ENCODE results near the gene L3MBTL4. TPM values are rescaled to one million over a fixed set of nuclear protein-coding genes. Genes with fewer than 3 reads are reported as not detected.

L3MBTL4 gene
- total RNA-seq, 1 experiment from 2014 or later: 0.87 TPM

DNA sequence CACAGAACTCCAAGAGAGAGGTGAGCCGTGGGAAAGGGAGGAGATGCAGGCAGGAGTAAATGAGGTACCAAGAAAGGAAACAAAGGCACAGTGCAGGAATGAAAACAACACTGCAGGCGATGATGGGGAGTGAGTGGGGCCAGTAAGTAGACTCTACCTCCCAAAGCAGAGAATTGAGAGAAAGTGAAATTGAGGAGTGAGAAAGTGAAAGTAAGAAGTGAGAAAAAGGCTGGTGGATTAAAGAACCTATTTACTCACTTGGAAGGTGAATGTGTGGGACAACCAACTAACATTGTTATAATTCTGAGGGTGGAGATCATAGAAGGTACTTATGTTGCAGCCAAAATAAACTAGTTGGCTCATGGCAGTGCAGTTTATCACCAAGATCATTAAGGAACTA, 326.3 kb downstream of the L3MBTL4 start:
- TF ChIP-seq POLR2AphosphoS5 (IDR thresholded peaks at IDR 0.05; ENCODE audit: low read depth, low read length) (no peak), TCF7L2 (IDR thresholded peaks at IDR 0.05; ENCODE audit: low read depth, low read length) (no peak), SIN3A (IDR thresholded peaks at IDR 0.05; ENCODE audit: borderline replicate concordance, insufficient read depth, low read depth, low read length) (no peak)
- TF ChIP-seq, protein P1, sequence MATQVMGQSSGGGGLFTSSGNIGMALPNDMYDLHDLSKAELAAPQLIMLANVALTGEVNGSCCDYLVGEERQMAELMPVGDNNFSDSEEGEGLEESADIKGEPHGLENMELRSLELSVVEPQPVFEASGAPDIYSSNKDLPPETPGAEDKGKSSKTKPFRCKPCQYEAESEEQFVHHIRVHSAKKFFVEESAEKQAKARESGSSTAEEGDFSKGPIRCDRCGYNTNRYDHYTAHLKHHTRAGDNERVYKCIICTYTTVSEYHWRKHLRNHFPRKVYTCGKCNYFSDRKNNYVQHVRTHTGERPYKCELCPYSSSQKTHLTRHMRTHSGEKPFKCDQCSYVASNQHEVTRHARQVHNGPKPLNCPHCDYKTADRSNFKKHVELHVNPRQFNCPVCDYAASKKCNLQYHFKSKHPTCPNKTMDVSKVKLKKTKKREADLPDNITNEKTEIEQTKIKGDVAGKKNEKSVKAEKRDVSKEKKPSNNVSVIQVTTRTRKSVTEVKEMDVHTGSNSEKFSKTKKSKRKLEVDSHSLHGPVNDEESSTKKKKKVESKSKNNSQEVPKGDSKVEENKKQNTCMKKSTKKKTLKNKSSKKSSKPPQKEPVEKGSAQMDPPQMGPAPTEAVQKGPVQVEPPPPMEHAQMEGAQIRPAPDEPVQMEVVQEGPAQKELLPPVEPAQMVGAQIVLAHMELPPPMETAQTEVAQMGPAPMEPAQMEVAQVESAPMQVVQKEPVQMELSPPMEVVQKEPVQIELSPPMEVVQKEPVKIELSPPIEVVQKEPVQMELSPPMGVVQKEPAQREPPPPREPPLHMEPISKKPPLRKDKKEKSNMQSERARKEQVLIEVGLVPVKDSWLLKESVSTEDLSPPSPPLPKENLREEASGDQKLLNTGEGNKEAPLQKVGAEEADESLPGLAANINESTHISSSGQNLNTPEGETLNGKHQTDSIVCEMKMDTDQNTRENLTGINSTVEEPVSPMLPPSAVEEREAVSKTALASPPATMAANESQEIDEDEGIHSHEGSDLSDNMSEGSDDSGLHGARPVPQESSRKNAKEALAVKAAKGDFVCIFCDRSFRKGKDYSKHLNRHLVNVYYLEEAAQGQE (IDR thresholded peaks at IDR 0.05; ENCODE audit: insufficient read depth in 1 of 2, low read depth in 2 of 2, low read length in 1 of 2): no peak
- TF ChIP-seq, protein P2, sequence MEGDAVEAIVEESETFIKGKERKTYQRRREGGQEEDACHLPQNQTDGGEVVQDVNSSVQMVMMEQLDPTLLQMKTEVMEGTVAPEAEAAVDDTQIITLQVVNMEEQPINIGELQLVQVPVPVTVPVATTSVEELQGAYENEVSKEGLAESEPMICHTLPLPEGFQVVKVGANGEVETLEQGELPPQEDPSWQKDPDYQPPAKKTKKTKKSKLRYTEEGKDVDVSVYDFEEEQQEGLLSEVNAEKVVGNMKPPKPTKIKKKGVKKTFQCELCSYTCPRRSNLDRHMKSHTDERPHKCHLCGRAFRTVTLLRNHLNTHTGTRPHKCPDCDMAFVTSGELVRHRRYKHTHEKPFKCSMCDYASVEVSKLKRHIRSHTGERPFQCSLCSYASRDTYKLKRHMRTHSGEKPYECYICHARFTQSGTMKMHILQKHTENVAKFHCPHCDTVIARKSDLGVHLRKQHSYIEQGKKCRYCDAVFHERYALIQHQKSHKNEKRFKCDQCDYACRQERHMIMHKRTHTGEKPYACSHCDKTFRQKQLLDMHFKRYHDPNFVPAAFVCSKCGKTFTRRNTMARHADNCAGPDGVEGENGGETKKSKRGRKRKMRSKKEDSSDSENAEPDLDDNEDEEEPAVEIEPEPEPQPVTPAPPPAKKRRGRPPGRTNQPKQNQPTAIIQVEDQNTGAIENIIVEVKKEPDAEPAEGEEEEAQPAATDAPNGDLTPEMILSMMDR (IDR thresholded peaks at IDR 0.05): no peak
- no peaks in the 10 kb centered on the region for H3K27me3 ChIP-seq (ENCODE audit: control insufficient read depth, insufficient read depth, low read length)
- intact Hi-C loops (cut with micrococcal nuclease; ENCODE audit: unreplicated experiment): no loop called here
- DNase-seq (ENCODE audit: low read depth, low spot score): no peak
- no TSS peak for BruUV-seq (replicated peaks)
- H3K36me3 ChIP-seq (ENCODE audit: control insufficient read depth, insufficient read depth, low read length): no peaks in the 10 kb centered on the region
- H3K4me1 ChIP-seq (ENCODE audit: control insufficient read depth, insufficient read depth, low read length): no peaks in the 10 kb centered on the region
- H3K27ac ChIP-seq (ENCODE audit: low read length): no peak overlapping the region
- no peak for ATAC-seq
- H3K4me3 ChIP-seq (ENCODE audit: low read depth in 2 of 2, low read length in 2 of 2): no peak overlapping the region; a peak in 1 of 4 replicates
- H3K9me3 ChIP-seq (ENCODE audit: control insufficient read depth, insufficient read depth, low read depth, low read length): no peaks in the 10 kb centered on the region
- ChIA-PET POLR2A (no interaction called here), CTCF (no interaction called here)
- in situ Hi-C loops (cut with HindIII; ENCODE audit: low pct_unique_long_range_greater_than_20kb, low sequenced_read_pairs): no loop called here

DNA sequence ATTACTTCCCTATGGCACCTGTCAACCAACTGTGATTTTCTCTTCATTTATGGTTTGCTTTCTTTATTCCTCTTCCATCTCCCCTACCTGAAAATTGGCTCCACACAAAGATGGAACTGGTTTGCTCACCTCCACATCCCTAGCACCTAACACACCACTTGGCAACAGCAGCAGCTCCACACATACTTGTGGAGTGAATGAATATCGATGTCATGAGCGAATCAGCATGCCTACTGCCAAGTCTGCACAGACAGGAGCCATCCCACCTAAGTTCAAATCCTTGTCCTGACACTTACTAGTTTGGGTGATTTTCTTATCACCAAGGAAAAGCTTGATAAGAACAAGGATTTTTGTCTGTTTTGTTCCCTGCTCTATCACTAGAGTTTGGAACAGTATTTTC, 328.0 kb downstream of the L3MBTL4 start:
- H3K27me3 ChIP-seq (ENCODE audit: control insufficient read depth, insufficient read depth, low read length): no peaks in the 10 kb centered on the region
- H3K9me3 ChIP-seq (ENCODE audit: control insufficient read depth, insufficient read depth, low read depth, low read length): no peaks in the 10 kb centered on the region
- no peak overlapping the region for H3K27ac ChIP-seq (ENCODE audit: low read length)
- H3K4me1 ChIP-seq (ENCODE audit: control insufficient read depth, insufficient read depth, low read length): no peaks in the 10 kb centered on the region
- intact Hi-C loops (cut with micrococcal nuclease; ENCODE audit: unreplicated experiment) (no loop called here), in situ Hi-C loops (cut with HindIII; ENCODE audit: low pct_unique_long_range_greater_than_20kb, low sequenced_read_pairs) (no loop called here)
- H3K36me3 ChIP-seq (ENCODE audit: control insufficient read depth, insufficient read depth, low read length): no peaks in the 10 kb centered on the region
- no peak overlapping the region for H3K4me3 ChIP-seq (ENCODE audit: low read depth in 2 of 2, low read length in 2 of 2)
- BruUV-seq (replicated peaks): no TSS peak
- ATAC-seq: no peak
- CTCF ChIA-PET: no interaction called here
- DNase-seq (ENCODE audit: low read depth, low spot score): no peak
- no peak for TF ChIP-seq POLR2AphosphoS5 (IDR thresholded peaks at IDR 0.05; ENCODE audit: low read depth, low read length)
- TF ChIP-seq, protein P2 (IDR thresholded peaks at IDR 0.05): no peak
- TF ChIP-seq TCF7L2 (IDR thresholded peaks at IDR 0.05; ENCODE audit: low read depth, low read length): no peak
- no peak for TF ChIP-seq SIN3A (IDR thresholded peaks at IDR 0.05; ENCODE audit: borderline replicate concordance, insufficient read depth, low read depth, low read length)
- TF ChIP-seq, protein P1 (IDR thresholded peaks at IDR 0.05; ENCODE audit: insufficient read depth in 1 of 2, low read depth in 2 of 2, low read length in 1 of 2): no peak
- POLR2A ChIA-PET: no interaction called here

Measured in Panc1 (cell line).